C4-2B (cell line): Measurements from ENCODE around the gene KCNQ1.
"Not testable (repeated sequence)": the region's sequence is repeated elsewhere in the genome, so short reads cannot be mapped to it uniquely, and the experiment has no call there.

ENCODE experiments used
- H3K27ac ChIP-seq: fragments of 450-650 bp; 2 replicates; pipeline ENCODE4 v1.5.1; 2017
- ZFX ChIP-seq: fragments of 450-650 bp; IDR thresholded peaks from 2 replicates; pipeline ENCODE4 v1.6.1; 2017
- TF ChIP-seq, protein P1 (sequence below): fragments of 450-650 bp; conservative IDR thresholded peaks from 2 replicates; pipeline ENCODE4 v1.5.1; 2017; ENCODE audit warnings: mild to moderate bottlenecking

KCNQ1 gene

DNA sequence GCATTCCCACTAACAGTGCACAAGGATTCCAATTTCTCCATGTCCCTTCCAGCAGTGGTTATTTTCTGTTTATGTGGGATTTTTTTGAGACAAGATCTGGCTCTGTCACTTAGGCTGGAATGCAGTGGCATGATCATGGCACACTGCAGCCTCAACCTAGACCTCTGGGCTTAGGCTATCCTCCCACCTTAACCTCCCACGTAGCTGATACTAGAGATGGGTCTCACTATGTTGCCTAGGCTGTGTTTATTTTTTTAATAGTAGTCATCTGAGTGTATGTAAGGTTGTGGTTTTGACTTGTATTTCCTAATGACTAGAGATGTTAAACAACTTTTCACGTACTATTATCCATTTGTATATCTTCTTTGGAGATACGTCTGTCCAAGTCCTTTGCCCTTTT, 180.4 kb downstream of the KCNQ1 start:
- no peak for TF ChIP-seq ZFX
- TF ChIP-seq, protein P1, sequence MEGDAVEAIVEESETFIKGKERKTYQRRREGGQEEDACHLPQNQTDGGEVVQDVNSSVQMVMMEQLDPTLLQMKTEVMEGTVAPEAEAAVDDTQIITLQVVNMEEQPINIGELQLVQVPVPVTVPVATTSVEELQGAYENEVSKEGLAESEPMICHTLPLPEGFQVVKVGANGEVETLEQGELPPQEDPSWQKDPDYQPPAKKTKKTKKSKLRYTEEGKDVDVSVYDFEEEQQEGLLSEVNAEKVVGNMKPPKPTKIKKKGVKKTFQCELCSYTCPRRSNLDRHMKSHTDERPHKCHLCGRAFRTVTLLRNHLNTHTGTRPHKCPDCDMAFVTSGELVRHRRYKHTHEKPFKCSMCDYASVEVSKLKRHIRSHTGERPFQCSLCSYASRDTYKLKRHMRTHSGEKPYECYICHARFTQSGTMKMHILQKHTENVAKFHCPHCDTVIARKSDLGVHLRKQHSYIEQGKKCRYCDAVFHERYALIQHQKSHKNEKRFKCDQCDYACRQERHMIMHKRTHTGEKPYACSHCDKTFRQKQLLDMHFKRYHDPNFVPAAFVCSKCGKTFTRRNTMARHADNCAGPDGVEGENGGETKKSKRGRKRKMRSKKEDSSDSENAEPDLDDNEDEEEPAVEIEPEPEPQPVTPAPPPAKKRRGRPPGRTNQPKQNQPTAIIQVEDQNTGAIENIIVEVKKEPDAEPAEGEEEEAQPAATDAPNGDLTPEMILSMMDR = no peak

DNA sequence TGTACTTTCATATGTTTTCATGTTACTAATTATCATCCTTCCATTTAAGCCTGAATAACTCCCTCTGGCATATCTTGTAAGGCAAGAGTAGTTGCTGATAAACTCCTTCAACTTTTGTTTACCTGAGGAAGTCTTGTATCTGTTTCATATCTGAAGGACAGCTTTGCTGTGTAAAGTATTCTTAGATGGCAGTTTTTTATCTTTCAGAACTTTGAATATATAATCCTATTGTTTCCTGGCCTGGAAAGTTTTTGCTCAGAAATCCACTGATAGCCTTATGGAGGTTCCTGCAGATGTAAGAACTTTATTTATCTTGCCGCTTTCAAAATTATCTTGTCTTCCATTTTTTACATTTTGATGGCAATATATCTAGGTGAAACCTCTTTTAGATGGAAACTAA, 185.9 kb downstream of the KCNQ1 start:
- H3K27ac ChIP-seq = no peak overlapping the region
- TF ChIP-seq ZFX = no peak
- TF ChIP-seq, protein P1 = no peak

More for the DNA sequence above, 180.4 kb downstream of the KCNQ1 start:
- no peak overlapping the region for H3K27ac ChIP-seq

DNA sequence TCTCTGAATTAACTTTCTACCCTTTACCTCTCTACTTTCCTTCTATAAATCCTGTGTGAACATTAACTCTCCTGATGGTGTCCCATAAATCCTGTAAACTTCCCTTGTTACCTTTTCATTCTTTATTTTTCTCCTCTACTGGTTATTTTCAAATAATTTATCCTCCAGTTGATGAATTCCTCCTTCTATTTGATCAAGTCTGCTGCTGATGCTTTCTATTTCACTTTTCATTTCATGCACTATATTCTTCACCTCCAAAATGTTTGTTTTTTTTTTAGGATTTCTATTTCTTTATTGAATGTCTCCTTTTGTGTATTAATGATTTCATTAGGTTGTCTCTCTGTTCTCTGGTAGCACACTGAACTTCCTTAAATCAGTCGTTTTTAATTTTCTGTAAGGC, 186.4 kb downstream of the KCNQ1 start:
- H3K27ac ChIP-seq = no peak overlapping the region
- TF ChIP-seq ZFX = no peak
- TF ChIP-seq, protein P1 = no peak

DNA sequence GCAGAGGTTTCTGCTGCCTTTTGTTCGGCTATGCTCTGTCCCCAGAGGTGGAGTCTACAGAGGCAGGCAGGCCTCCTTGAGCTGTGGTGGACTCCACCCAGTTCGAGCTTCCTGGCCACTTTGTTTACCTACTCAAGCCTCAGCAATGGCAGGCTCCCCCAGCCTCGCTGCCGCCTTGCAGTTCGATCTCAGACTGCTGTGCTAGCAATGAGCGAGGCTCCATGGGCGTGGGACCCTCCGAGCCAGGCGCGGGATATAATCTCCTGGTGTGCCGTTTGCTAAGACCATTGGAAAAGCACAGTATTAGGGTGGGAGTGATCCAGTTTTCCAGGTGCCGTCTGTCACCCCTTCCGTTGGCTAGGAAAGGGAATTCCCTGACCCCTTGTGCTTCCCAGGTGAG, 195.0 kb downstream of the KCNQ1 start:
- H3K27ac ChIP-seq = not testable (repeated sequence)

DNA sequence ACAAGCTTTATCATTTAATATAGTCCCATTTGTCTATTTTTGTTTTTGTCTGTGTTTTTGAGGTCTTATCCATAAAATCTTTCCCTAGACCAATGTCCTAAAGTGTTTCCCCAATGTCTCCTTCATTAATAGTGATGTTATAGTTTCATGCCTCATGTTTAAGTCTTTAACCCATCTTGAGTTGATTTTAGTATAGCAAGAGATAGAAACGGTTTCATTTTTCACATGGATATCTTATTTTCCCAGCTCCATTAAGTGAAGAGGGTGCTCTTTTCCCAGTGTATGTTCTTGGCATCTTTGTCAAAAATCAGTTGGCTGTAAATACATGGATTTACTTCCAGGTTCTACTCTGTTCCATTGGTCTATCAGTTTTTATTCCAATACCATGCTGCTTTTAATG, 196.8 kb downstream of the KCNQ1 start:
- no peak overlapping the region for H3K27ac ChIP-seq
- TF ChIP-seq ZFX = no peak
- TF ChIP-seq, protein P1 = no peak

DNA sequence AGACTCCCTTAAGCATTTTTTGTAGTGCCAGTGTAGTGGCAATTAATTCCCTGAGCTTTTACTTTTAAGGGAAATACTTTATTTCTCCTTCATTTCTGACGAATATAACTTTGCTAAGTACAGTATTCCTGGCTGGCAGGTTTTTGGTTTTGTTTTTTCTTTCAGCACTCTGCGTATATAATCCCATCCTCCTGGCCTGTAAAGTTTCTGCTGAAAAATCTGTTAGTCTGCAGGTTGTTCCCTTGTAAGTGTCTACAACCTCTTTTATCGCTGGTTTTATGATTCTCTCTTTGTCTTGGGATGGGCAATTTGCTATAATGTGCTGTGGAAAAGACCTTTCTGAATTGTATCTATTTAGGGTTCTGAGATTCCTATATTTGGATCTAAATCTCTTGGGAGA, 198.9 kb downstream of the KCNQ1 start:
- H3K27ac ChIP-seq = no peak overlapping the region
- no peak for TF ChIP-seq ZFX
- TF ChIP-seq, protein P1 = no peak

DNA sequence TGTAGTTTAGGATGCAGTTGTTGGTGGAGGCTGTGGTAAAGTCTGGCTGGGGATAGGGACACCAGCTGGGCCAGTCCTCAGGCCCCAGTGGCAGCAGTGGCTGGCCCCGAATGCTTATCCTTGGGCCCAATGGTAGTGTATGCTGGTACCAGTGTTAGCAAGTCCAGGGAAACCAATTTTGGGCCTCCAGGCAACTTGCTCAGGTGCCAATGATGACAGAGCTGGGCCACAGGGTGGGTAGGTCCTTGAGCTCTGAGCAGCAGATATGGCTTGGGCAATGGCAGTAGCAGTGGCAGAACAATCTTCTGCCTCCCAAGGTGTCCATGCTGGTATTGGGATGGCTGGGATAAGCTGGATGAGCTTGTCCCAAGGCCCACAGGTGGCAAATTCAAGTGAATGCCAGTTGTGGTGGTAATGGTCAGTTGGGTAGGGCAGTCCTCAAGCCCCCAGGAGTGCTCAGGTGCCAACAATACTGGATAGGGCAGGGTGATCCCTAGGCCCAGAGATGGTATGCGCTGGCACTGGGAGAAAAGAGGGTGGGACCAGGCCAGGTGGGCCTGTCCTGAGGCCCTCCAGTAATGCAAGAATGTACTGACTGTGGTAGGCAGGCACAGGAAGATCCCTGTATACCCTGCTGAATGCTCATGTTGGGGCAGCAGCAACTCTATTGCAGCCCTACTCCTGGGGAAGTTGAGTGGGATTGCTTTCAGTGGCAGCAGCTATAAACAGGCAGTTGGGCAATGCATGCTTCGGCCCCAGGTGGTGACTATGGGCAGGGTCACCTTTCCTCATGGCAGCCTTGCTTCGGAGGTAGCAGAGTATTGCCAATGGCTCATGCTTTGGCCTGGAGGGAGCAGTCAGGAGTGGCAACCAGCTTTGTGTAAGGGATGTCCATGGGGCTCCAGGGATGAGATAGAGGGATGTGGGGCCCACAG, 200.3 kb downstream of the KCNQ1 start:
- TF ChIP-seq, protein P1 = no peak
- TF ChIP-seq ZFX = no peak
- no peak overlapping the region for H3K27ac ChIP-seq

DNA sequence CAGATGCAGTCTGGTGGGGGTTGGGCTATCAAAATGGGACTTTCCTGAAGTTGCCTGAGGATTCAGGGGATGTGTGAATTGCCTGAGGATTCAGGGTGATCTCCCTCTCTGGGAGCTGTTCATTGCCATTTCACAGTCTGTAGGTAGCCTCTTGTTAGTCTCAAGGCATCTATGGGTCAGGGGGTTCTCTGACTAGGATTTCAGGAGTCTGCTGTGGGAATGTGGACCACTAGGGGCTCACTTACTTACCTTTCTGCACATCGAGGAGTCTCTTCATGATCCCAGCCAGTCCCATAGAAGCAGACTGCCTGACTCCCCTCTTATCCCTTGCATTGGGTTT, 200.9 kb downstream of the KCNQ1 start:
- no peak overlapping the region for H3K27ac ChIP-seq
- TF ChIP-seq ZFX = no peak
- TF ChIP-seq, protein P1 = no peak
